MG63 (cell line): ENCODE data around the gene DMD. TPM values are rescaled to one million over a fixed set of nuclear protein-coding genes. Genes with fewer than 3 reads are reported as not detected.
"Not testable (repeated sequence)": the region's sequence is repeated elsewhere in the genome, so short reads cannot be mapped to it uniquely, and the experiment has no call there.

Source experiments
- DNase-seq: peaks from one replicate; pipeline ENCODE4 v3.0.0-alpha.2; 2020
- H3K27me3 ChIP-seq: fragments of 250-450 bp; sonication (Bioruptor Pico); 2 replicates; pipeline ENCODE4 v1.5.1; 2020; ENCODE audit warnings: mild to moderate bottlenecking, moderate library complexity
- H3K36me3 ChIP-seq: fragments of 250-450 bp; sonication (Bioruptor Pico); 2 replicates; pipeline ENCODE4 v1.5.1; 2020; ENCODE audit warnings: mild to moderate bottlenecking, moderate library complexity
- H3K4me3 ChIP-seq: fragments of 250-450 bp; sonication (Bioruptor Pico); 2 replicates; pipeline ENCODE4 v1.5.1; 2020; ENCODE audit warnings: mild to moderate bottlenecking, moderate library complexity
- H3K9me3 ChIP-seq: fragments of 250-450 bp; sonication (Bioruptor Pico); 2 replicates; pipeline ENCODE4 v1.5.1; 2020; ENCODE audit warnings: mild to moderate bottlenecking, moderate library complexity
- total RNA-seq: library from RNA; depleted of rRNA; stranded (reverse); fragments of >200 nt; shearing (Covaris generic); gene quantifications from 2 replicates; pipeline ENCODE4 v1.2.3, GENCODE V29; 2014; ENCODE audit warnings: low replicate concordance

The DMD gene
- total RNA-seq, 1 experiment from 2014 or later = 11.5 TPM

- DNase-seq = no peak
- Histone ChIP-seq H3K36me3 (no peaks in the 10 kb centered on the region), H3K27me3 (no peaks in the 10 kb centered on the region), H3K4me3 (no peak overlapping the region), H3K9me3 (no peaks in the 10 kb centered on the region)
These were observed 1607.8 kb downstream of the DMD start for GRCh38 chrX:31603411-31604120.

DNA sequence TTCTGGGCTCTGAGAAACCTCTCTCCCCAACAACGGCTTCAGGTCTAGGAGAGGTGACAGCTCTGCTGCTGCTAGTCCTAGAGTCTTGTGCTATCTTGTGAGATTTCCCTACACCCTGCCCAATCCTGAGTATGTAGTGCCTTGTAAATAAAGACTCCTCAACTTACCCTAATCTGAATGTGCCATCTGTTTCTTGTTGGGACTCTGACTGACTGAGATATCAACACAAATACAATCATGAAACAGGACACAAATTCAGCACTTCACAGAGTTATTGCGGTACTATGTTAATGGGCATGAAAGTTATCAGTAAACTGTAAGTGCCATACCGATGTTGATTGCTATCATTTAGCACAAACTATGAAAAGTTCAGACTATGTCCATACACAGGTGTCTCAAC, 1610.5 kb downstream of the DMD start:
- H3K4me3 ChIP-seq = no peak overlapping the region
- no peak for DNase-seq
- H3K36me3 ChIP-seq = no peaks in the 10 kb centered on the region
- H3K9me3 ChIP-seq = no peaks in the 10 kb centered on the region
- no peaks in the 10 kb centered on the region for H3K27me3 ChIP-seq

DNA sequence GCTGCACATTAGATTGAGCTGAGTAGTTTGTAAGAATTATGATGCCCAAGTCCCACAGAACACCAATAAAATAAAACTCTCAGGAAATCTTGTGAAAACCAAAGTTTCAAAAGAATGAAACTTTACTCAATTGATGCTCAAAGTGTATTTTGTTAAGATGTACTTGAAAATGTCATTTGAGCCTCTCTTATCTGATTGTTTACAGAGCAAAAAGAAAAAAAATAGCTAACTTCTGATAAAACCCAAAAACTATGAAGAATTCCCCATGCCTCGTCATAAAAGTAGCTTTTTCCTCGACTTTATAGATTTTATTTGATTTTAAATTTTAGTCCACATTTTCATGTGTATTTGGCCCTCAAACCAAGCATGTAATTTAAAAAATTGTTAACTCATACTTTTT, 1618.0 kb downstream of the DMD start:
- Histone ChIP-seq H3K36me3 (no peaks in the 10 kb centered on the region), H3K27me3 (no peaks in the 10 kb centered on the region), H3K4me3 (no peak overlapping the region), H3K9me3 (no peaks in the 10 kb centered on the region)
- DNase-seq = no peak

GRCh38 chrX:31591355-31591754, 1620.0 kb downstream of the DMD start:
- no peak for DNase-seq
- no peak overlapping the region for H3K4me3 ChIP-seq

GRCh38 chrX:31590581-31591114, 1620.7 kb downstream of the DMD start:
- H3K9me3 ChIP-seq = no peaks in the 10 kb centered on the region
- peak; percentile 5 for DNase-seq

More at GRCh38 chrX:31591355-31591754, 1620.0 kb downstream of the DMD start:
- Histone ChIP-seq H3K36me3 (no peaks in the 10 kb centered on the region), H3K9me3 (no peaks in the 10 kb centered on the region), H3K27me3 (no peaks in the 10 kb centered on the region)

GRCh38 chrX:31589503-31589902, 1621.8 kb downstream of the DMD start:
- no peak overlapping the region for H3K4me3 ChIP-seq
- H3K27me3 ChIP-seq = no peaks in the 10 kb centered on the region
- no peaks in the 10 kb centered on the region for H3K9me3 ChIP-seq
- H3K36me3 ChIP-seq = no peaks in the 10 kb centered on the region
- DNase-seq = no peak

More at GRCh38 chrX:31590581-31591114, 1620.7 kb downstream of the DMD start:
- Histone ChIP-seq H3K36me3 (no peaks in the 10 kb centered on the region), H3K4me3 (no peak overlapping the region), H3K27me3 (no peaks in the 10 kb centered on the region)

- Histone ChIP-seq H3K36me3 (no peaks in the 10 kb centered on the region), H3K4me3 (no peak overlapping the region), H3K27me3 (no peaks in the 10 kb centered on the region), H3K9me3 (no peaks in the 10 kb centered on the region)
- no peak for DNase-seq
These were observed 1623.0 kb downstream of the DMD start for GRCh38 chrX:31588355-31588754.

DNA sequence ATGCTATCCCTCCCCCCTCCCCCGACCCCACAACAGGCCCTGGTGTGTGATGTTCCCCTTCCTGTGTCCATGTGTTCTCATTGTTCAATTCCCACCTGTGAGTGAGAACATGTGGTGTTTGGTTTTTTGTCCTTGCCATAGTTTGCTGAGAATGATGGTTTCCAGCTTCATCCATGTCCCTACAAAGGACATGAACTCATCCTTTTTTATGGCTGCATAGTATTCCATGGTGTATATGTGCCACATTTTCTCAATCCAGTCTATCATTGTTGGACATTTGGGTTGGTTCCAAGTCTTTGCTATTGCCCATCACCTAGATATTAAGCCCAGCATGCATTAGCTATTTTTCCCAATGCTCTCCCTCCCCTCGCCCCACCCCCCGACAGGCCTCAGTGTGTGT, 1627.5 kb downstream of the DMD start:
- H3K27me3 ChIP-seq, H3K9me3 ChIP-seq, H3K4me3 ChIP-seq, H3K36me3 ChIP-seq, DNase-seq: not testable (repeated sequence)

DNA sequence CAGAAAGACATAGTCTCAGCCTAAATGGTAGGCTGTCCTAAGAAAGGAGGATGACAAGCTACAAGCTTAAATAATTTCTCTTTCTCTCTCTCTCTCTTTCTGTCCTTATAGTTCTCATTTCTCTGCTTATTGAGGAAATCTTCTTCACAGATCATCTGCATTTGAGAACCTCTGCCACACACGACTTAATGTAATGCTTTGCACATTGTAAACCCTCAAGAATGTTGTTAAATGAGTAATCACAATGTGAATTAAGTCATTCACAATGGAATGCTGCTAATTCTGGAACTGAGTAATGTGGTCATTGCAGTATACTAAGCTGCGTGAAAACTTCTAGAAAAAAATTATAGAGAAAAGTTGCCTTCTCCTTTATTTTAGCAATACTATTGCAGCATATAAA, 1630.6 kb downstream of the DMD start:
- H3K36me3 ChIP-seq = no peaks in the 10 kb centered on the region
- H3K27me3 ChIP-seq = no peaks in the 10 kb centered on the region
- H3K4me3 ChIP-seq = no peak overlapping the region
- DNase-seq = no peak
- no peaks in the 10 kb centered on the region for H3K9me3 ChIP-seq

- H3K9me3 ChIP-seq = no peaks in the 10 kb centered on the region
- H3K36me3 ChIP-seq = no peaks in the 10 kb centered on the region
- no peak overlapping the region for H3K4me3 ChIP-seq
- DNase-seq = peak; percentile 13
- H3K27me3 ChIP-seq = no peaks in the 10 kb centered on the region
These were observed 1631.1 kb downstream of the DMD start for GRCh38 chrX:31580227-31580626.

- no peaks in the 10 kb centered on the region for H3K9me3 ChIP-seq
- H3K4me3 ChIP-seq = no peak overlapping the region
- H3K27me3 ChIP-seq = no peaks in the 10 kb centered on the region
- H3K36me3 ChIP-seq = no peaks in the 10 kb centered on the region
- peak; percentile 0 for DNase-seq
These were observed 1639.0 kb downstream of the DMD start for GRCh38 chrX:31572360-31572759.

DNA sequence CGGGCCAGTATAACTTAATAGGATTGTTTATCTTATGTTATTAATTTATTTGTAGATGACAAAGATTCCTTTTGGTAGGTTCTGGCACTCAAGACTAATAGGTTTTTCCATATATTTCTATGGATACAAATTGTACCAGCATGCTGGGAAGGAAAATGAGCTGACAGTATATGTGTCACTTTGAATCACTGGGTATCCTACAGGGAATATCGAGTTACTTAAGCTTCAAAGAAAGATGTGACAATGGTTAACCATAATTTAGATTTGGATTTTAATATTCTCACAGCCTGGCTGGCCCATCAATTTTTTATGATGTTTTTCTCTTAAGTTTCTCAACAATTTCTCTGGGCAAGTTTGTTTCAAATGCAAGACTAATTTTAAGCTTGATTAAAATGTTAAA, 1640.7 kb downstream of the DMD start:
- no peaks in the 10 kb centered on the region for H3K9me3 ChIP-seq
- no peaks in the 10 kb centered on the region for H3K27me3 ChIP-seq
- no peaks in the 10 kb centered on the region for H3K36me3 ChIP-seq
- DNase-seq = no peak
- H3K4me3 ChIP-seq = no peak overlapping the region

DNA sequence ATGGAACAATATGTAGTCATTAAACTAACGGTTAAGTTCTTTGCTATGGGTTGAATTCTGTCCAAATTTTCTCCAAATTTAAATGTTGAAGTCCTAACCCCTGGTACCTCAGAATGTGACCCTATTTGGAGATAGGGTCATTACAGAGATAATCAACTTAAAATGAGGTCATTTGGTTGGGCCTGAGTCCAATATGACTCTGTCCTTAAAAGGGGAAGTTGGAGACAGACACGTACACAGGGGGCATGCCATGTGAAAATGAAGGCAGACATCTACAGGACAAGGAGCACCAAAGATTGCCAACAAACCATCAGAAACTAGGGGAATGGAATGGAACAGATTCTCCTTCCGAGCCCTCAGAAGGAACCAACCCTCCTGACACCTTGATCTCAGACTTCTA, 1647.6 kb downstream of the DMD start:
- Histone ChIP-seq H3K4me3 (no peak overlapping the region), H3K9me3 (no peaks in the 10 kb centered on the region), H3K36me3 (no peaks in the 10 kb centered on the region), H3K27me3 (no peaks in the 10 kb centered on the region)
- no peak for DNase-seq

GRCh38 chrX:31555506-31555905, 1655.8 kb downstream of the DMD start:
- no peaks in the 10 kb centered on the region for H3K36me3 ChIP-seq
- no peak for DNase-seq
- H3K4me3 ChIP-seq = no peak overlapping the region
- no peaks in the 10 kb centered on the region for H3K27me3 ChIP-seq
- no peaks in the 10 kb centered on the region for H3K9me3 ChIP-seq

DNA sequence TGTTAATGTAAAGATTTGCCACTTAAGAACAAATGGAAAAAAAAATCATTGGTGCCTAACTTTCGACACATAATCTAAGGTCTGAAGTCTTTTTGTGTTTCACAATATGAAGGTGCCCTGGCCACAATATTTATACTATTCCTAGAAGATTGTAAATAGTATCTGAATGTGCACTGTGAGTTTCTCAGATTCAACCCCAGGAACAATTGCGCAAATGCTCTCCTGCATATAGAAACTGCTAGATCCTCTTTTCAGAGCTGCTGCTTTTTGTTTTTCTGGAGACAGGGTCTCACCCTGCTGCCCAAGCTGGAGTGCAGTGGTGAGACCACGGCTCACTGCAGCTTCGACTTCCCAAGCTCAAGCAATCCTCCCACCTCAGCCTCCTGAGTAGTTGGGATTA, 1659.4 kb downstream of the DMD start:
- Histone ChIP-seq H3K27me3 (no peaks in the 10 kb centered on the region), H3K36me3 (no peaks in the 10 kb centered on the region), H3K9me3 (no peaks in the 10 kb centered on the region), H3K4me3 (no peak overlapping the region)
- no peak for DNase-seq

- no peak for DNase-seq
These were observed 1661.2 kb downstream of the DMD start for GRCh38 chrX:31550158-31550557.

DNA sequence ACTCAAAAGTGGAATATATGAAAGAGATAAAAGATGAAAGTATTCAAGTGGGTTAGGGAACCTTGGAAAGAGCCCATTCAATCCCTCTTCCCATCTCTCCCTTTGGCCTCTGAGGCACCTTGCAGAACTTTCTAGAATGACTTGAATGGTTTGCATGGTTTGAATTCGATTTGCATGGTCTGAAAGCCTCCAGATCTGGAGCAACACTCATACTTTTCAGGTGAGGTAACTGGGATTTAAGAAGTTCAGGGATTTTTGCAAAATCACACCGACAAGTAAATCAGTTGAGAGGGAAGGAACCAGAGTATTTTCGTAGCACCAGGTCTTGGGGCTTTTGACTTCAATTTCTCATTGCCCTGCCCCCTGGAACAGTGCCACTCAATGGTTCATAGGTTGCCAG, 1663.5 kb downstream of the DMD start:
- Histone ChIP-seq H3K4me3 (no peak overlapping the region), H3K27me3 (no peaks in the 10 kb centered on the region), H3K36me3 (no peaks in the 10 kb centered on the region), H3K9me3 (no peaks in the 10 kb centered on the region)
- no peak for DNase-seq

More at GRCh38 chrX:31550158-31550557, 1661.2 kb downstream of the DMD start:
- Histone ChIP-seq H3K36me3 (no peaks in the 10 kb centered on the region), H3K27me3 (no peaks in the 10 kb centered on the region), H3K9me3 (no peaks in the 10 kb centered on the region), H3K4me3 (no peak overlapping the region)

- DNase-seq = peak; percentile 64
- Histone ChIP-seq H3K9me3 (no peaks in the 10 kb centered on the region), H3K4me3 (no peak overlapping the region), H3K36me3 (no peaks in the 10 kb centered on the region), H3K27me3 (no peaks in the 10 kb centered on the region)
These were observed 1663.9 kb downstream of the DMD start for GRCh38 chrX:31547416-31547815.
